ENCODE results near the gene DERL3.

The DERL3 gene

GRCh38 chr22:23847310-23847920 is 8.6 kb upstream of the DERL3 start:
- no peak for DNase-seq (ENCODE audit: low spot score)

GRCh38 chr22:23846081-23846469 is 7.3 kb upstream of the DERL3 start:
- DNase-seq (ENCODE audit: low spot score): no peak

DNA sequence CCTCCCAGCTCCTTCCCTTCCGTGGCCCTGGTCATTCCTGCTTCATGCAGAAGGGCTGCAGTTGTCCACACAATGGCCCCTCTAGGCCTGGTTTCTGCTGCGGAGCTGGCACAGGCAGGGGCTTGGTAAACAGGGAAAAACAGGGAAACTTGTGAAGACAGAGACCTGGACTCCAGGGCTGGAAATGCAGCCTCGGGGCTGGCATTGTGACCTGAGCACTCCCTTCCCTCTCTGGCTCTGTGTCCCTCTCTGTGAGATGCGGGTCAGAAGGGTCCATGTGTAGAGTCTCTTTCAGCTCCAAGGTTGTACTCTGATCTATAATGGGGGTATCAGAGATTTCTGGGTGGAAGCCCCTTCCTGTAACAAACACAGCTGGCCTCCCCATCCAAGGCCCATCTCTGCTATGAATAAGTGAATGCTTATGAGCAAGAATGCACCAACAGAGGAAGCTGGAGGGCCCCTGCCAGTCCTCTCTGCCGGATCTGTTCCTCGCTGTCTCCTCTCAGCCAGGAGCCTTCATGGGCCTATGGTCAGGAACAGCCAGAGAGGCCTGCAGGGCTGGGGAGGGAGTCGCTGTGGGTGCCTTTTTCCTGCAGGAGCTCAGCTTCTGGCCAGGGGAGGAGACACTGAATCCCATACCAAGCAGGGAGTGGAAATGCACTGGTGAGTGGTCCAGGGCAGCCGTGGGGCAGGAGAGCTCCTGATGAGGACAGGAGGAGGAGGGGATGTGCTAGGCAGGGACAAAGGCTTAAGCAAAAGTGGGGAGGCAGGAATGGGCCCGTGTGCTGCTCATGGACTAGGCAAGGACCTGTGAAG is 6.7 kb upstream of the DERL3 start:
- no peak for DNase-seq (ENCODE audit: low spot score)

- DNase-seq (ENCODE audit: low spot score): no peak
These were observed 6.0 kb upstream of the DERL3 start for GRCh38 chr22:23844739-23845202.

GRCh38 chr22:23842599-23842998 is 3.8 kb upstream of the DERL3 start:
- no peak for DNase-seq (ENCODE audit: low spot score)

DNA sequence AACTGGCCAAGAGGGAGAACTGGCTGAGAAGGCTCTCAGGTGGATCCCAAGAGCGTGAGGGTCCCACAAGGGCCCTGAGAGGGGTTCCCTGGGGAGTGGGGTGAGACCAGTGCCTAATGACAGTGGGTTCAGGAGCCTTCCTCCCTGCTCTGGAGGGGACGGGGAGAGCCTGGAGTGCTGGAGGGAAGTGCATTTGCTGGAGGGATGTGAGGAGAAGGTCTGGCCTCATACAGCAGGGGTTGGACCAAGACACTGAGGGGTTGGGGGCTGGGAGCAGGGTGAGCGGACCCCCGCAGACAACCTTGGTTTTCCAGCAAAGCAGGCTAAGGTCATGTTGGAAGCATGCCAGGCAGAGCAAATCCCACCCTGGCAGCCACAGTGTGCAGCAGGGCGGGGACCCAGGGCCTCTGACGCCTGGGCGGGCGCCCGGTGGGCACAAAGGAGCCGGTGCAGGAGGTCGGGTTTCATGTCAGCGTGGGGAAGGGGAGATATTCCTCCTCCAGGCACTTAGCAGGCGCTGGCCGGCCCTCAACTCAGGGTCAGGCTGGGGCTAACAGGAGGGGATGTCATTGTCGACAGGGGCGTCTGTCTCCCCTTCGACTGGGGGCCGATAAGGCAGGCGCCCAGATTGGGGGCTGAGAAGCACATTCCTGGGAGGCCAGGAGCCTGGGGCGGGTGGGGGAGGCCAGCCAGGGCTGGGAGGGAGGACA is 3.1 kb upstream of the DERL3 start:
- DNase-seq (ENCODE audit: low spot score): no peak

DNA sequence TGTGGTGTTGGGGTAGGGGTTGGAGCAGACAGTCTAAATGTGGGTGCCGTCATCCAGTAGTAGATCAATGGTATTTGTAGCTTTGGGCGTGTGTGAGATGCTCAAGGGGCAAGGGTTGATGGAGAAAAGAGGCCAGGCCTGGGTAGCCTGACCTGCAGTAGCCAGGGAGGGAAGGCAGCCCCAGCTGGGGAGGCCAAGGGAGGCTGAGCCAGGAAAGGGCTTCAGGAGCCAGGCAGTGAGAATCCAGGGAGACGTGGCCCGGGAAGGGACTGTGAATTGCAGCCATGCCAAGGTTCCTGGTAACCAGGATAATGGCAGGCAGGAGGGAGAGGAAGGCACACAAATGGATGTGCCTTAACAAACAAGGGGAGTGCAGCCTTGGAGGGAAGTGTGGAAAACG is 2.5 kb upstream of the DERL3 start:
- DNase-seq (ENCODE audit: low spot score): no peak

GRCh38 chr22:23840026-23840425 is 1.2 kb upstream of the DERL3 start:
- no peak for DNase-seq (ENCODE audit: low spot score)

DNA sequence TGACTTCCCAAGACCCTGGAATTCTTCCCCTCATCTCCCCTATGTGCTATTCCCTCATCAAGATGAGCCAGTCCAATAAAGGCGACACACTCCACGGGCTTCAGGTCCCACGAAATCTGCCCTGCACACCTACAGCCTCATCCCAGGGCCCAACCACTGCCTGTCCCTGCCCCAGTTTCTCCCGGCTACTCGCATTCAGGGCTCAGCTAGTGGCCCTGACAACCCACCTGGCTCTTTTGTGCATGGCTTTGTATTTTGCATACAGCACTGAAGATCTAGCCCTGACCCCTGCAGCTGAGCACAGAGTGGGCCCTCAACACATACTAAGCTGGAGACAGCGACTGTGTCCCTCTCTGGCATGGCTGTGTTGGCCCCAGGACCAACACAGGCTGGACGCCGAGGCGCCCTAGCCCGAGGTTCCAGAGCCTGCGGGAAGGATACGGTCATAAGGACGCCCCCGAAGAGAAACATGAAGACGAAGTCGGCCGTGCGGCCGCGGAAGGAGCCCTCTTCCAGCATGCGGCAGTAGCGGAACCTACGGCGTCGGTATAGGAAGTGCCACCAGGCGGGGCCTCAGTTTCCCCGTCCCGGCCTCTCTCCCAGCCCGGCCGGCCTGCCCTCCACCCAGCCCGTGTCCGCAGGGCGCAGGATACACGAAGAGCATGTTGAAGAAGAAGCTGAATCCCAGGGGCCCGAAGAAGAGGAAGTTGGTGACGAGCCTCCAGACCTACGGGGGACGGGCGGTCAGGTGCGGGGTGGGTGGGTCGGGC is 710 bp downstream of the DERL3 start:
- DNase-seq (ENCODE audit: low spot score): no peak

DNA sequence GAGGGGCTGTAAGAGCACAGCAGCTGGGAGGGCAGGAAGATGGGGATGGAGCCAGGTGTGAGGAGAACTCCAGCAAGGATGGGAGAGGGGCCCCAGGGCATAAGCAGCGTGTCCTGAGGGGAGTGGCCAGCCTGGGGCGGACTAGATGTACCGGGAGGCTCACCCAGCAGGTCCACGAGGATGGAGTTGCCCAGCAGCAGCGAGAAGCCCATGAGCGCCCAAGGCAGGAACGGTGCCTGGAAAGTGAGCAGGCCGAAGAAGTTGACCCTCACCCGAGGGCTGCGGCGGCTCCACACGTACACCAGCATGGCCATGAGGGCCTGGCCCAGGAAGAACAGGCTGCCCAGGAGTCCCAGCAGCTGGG is 1.3 kb downstream of the DERL3 start:
- no peak for DNase-seq (ENCODE audit: low spot score)

GRCh38 chr22:23836692-23837495 is 1.9 kb downstream of the DERL3 start:
- DNase-seq (ENCODE audit: low spot score): no peak

DNA sequence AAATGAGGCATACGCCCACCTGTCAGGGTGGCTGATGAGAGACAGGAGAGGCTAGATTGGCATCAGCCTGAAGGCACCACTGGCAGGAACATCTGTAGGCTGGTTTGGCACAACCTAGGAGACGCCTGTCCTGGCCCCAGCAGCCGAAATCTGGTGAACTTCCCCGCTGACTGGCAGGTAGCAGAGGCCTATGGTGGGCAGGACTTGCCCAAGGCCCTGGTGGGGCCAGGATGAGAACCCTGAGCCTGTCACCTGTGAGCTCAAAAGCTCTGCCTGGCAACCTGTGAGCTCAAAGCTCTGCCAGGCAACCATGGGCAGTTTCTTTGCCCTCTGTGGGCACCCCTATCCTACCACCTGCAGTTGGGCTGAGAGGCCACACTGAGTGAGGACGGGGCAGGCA is 2.5 kb downstream of the DERL3 start:
- no peak for DNase-seq (ENCODE audit: low spot score)

DNA sequence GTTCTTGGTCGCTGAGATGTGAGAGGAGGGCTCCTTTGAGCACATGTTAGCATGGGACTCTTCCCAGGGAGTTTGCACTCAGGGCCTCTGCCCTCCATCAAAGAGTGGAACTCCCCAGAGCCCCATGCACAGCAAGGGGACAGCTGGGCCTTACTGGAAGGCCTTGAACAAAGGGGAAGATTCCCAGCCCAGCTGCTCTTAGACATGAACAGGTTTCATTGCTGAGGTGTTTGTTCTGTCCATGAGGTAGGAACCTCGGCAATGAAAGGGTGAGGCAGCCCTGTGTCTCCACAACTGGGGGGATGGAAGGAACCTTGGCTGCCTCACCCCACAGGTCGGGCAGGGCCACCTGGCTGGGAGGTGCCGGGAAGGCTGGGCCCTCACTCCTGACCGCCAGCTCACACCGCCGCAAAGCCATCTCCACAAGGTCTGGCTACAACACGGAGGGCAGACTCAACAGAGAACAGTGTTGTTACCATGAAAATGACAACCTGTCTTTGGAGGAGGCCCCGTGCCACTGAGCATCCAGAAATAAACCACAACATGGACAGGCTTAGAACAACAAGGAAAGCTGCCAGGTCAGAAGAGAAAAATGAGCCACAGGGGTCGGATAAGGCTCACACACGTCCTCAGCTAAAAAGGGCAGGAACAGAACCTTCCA is 3.2 kb downstream of the DERL3 start:
- no peak for DNase-seq (ENCODE audit: low spot score)

GRCh38 chr22:23834793-23835483 is 3.9 kb downstream of the DERL3 start:
- no peak for DNase-seq (ENCODE audit: low spot score)

GRCh38 chr22:23834406-23834792 is 4.4 kb downstream of the DERL3 start:
- DNase-seq (ENCODE audit: low spot score): no peak

- no peak for DNase-seq (ENCODE audit: low spot score)
These were observed 4.9 kb downstream of the DERL3 start for GRCh38 chr22:23833911-23834317.

- DNase-seq (ENCODE audit: low spot score): no peak
These were observed 5.6 kb downstream of the DERL3 start for GRCh38 chr22:23833017-23833751.

GRCh38 chr22:23832226-23833016 is 6.4 kb downstream of the DERL3 start:
- DNase-seq (ENCODE audit: low spot score): no peak

GRCh38 chr22:23831781-23832180 is 7.0 kb downstream of the DERL3 start:
- DNase-seq (ENCODE audit: low spot score): no peak
